ENCODE measurements around the gene ANAPC2.

The ANAPC2 gene

GRCh38 chr9:137198051-137198901 is 9.9 kb upstream of the ANAPC2 start:
- in situ Hi-C loops (cut with HindIII; ENCODE audit: low pct_ligation_motif_present, low pct_unique_long_range_greater_than_20kb, low sequenced_read_pairs): no loop called here
- DNase-seq: no peak

- DNase-seq: no peak
- in situ Hi-C loops (cut with HindIII; ENCODE audit: low pct_ligation_motif_present, low pct_unique_long_range_greater_than_20kb, low sequenced_read_pairs): no loop called here
These were observed 7.3 kb upstream of the ANAPC2 start for GRCh38 chr9:137195525-137196220.

GRCh38 chr9:137194909-137195308 is 6.5 kb upstream of the ANAPC2 start:
- DNase-seq: no peak
- in situ Hi-C loops (cut with HindIII; ENCODE audit: low pct_ligation_motif_present, low pct_unique_long_range_greater_than_20kb, low sequenced_read_pairs): no loop called here

- in situ Hi-C loops (cut with HindIII; ENCODE audit: low pct_ligation_motif_present, low pct_unique_long_range_greater_than_20kb, low sequenced_read_pairs): no loop called here
- no peak for DNase-seq
These were observed 6.0 kb upstream of the ANAPC2 start for GRCh38 chr9:137194388-137194787.

GRCh38 chr9:137193771-137194170 is 5.4 kb upstream of the ANAPC2 start:
- no peak for DNase-seq
- in situ Hi-C loops (cut with HindIII; ENCODE audit: low pct_ligation_motif_present, low pct_unique_long_range_greater_than_20kb, low sequenced_read_pairs): no loop called here

GRCh38 chr9:137192859-137193258 is 4.5 kb upstream of the ANAPC2 start:
- in situ Hi-C loops (cut with HindIII; ENCODE audit: low pct_ligation_motif_present, low pct_unique_long_range_greater_than_20kb, low sequenced_read_pairs): no loop called here
- DNase-seq: no peak

GRCh38 chr9:137192448-137192780 is 4.1 kb upstream of the ANAPC2 start:
- DNase-seq: no peak
- in situ Hi-C loops (cut with HindIII; ENCODE audit: low pct_ligation_motif_present, low pct_unique_long_range_greater_than_20kb, low sequenced_read_pairs): no loop called here

GRCh38 chr9:137191691-137192447 is 3.5 kb upstream of the ANAPC2 start:
- in situ Hi-C loops (cut with HindIII; ENCODE audit: low pct_ligation_motif_present, low pct_unique_long_range_greater_than_20kb, low sequenced_read_pairs): no loop called here
- DNase-seq: no peak

GRCh38 chr9:137191245-137191644 is 2.9 kb upstream of the ANAPC2 start:
- in situ Hi-C loops (cut with HindIII; ENCODE audit: low pct_ligation_motif_present, low pct_unique_long_range_greater_than_20kb, low sequenced_read_pairs): no loop called here
- no peak for DNase-seq

GRCh38 chr9:137190315-137190856 is 2.0 kb upstream of the ANAPC2 start:
- in situ Hi-C loops (cut with HindIII; ENCODE audit: low pct_ligation_motif_present, low pct_unique_long_range_greater_than_20kb, low sequenced_read_pairs): no loop called here

GRCh38 chr9:137189297-137190295 is 1.2 kb upstream of the ANAPC2 start:
- no peak for DNase-seq
- in situ Hi-C loops (cut with HindIII; ENCODE audit: low pct_ligation_motif_present, low pct_unique_long_range_greater_than_20kb, low sequenced_read_pairs): no loop called here

More at GRCh38 chr9:137190315-137190856, 2.0 kb upstream of the ANAPC2 start:
- no peak for DNase-seq

- in situ Hi-C loops (cut with HindIII; ENCODE audit: low pct_ligation_motif_present, low pct_unique_long_range_greater_than_20kb, low sequenced_read_pairs): no loop called here
- no peak for DNase-seq
These were observed 272 bp downstream of the ANAPC2 start for GRCh38 chr9:137188086-137188489.

GRCh38 chr9:137187386-137187785 is 974 bp downstream of the ANAPC2 start:
- no peak for DNase-seq
- in situ Hi-C loops (cut with HindIII; ENCODE audit: low pct_ligation_motif_present, low pct_unique_long_range_greater_than_20kb, low sequenced_read_pairs): no loop called here

GRCh38 chr9:137186385-137186784 is 2.0 kb downstream of the ANAPC2 start:
- in situ Hi-C loops (cut with HindIII; ENCODE audit: low pct_ligation_motif_present, low pct_unique_long_range_greater_than_20kb, low sequenced_read_pairs): no loop called here
- DNase-seq: no peak

- in situ Hi-C loops (cut with HindIII; ENCODE audit: low pct_ligation_motif_present, low pct_unique_long_range_greater_than_20kb, low sequenced_read_pairs): no loop called here
These were observed 2.4 kb downstream of the ANAPC2 start for GRCh38 chr9:137185921-137186320.

GRCh38 chr9:137184881-137185660 is 3.3 kb downstream of the ANAPC2 start:
- in situ Hi-C loops (cut with HindIII; ENCODE audit: low pct_ligation_motif_present, low pct_unique_long_range_greater_than_20kb, low sequenced_read_pairs): no loop called here
- DNase-seq: no peak

More at GRCh38 chr9:137185921-137186320, 2.4 kb downstream of the ANAPC2 start:
- DNase-seq: no peak

- no peak for DNase-seq
- in situ Hi-C loops (cut with HindIII; ENCODE audit: low pct_ligation_motif_present, low pct_unique_long_range_greater_than_20kb, low sequenced_read_pairs): no loop called here
These were observed 4.3 kb downstream of the ANAPC2 start for GRCh38 chr9:137183980-137184595.

Data from ACHN (cell line).